EL (cell line): ENCODE measurements around the gene POLR3GL.
A peak's percentile ranks its signal among the peaks of the same experiment; 100 is the strongest.

Experiments
- DNase-seq: peaks from one replicate; pipeline ENCODE4 v3.0.0-alpha.2; 2016

Gene POLR3GL

DNA sequence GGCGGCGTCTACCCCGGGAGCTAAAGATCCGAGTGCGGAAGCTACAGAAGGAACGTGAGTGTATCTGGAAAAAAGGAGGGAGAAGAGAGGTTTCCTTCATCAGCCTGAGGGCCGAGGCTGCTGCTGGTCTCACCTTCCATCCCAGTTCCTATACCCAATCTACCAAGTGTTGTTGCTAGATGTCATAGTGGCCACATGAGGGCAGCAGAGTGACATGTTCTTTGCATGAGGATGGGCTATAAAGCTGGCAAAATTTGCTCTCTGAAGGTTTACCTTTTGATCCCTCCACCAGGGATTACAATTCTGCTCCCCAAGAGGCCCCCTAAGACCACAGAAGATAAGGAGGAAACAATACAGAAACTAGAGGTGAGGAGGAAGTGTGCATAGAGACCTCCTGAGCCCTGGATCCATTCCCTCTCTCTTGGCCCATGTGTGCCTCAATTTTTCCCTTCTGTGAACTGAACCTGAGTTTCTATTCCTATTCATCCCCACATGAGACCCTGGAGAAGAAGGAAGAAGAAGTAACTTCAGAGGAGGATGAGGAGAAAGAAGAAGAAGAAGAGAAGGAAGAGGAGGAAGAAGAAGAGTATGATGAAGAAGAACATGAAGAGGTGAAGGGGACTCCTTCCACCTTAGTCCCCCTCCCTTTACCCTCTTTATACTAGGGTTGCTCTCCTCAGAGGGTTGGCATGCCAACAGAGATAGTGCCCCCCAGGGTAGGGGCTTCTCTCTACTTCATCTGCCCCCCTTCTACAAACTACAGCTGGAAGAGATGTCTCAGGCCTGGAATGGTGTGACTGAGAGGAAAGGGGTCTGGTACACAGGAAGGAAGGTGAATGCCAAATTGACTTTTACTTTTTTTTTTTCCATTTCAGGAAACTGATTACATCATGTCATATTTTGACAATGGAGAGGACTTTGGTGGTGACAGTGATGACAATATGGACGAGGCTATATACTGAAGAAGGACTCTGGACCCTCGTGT is 13.3 kb downstream of the POLR3GL start:
- DNase-seq: peak; percentile 82

DNA sequence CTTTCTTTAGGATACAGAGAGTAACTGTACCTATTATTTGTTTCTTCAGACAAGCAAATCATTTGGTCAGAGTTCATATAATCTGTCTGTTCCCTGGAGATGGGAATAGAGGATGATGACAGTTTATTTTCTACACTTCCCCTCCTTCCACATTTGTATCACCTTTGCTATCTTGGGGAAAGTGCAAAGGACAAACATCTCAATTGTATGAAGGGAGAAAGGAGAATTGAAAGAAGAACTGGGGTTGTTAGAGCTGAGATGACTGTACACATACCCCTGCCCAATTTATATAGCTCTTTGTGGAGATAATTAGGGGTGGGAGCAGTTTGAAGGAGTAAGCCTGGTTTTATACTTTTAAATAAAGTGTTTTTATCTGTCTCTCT is 14.0 kb downstream of the POLR3GL start:
- no peak for DNase-seq

DNA sequence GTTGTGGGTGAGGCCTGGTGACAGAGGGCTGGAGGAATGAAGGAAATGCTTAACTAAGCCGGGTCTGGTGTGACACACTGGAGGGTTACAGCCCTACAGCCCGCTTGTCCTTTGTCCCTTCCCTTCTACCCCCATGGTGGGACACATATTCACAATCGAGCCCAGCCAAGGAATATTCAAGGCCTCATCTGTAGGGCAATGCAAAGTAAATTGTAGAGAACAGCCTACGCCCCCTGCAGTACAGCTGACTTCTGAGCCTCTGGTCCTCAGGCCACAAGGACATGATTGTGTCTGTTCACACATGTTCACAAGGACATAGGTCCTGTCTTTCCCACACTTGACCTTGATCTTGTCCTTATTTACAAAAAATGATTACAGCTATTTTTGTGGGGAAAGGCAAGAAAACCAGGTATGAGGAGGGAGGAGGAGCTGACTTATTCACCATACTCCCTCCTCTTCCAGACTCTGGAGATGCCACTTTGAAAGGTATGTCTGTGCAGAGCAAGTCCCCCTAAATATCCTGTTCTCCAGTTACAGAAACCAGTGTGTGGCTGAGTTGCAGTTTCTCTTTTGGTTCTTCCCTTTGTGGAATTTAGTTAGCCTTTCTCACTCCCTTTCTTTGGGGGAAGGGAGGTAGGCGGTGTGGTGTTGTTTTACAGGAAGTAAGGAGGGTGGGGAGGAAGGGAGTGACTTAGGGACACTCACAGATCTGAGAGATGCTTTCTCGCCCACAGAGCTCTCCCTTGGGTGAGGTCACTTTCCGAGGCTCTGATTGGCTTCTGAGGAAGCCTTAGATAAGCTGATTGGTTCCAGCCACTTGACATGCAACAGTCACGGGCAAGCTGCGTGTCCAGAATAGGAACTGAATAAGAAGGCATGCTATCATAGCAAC is 14.6 kb downstream of the POLR3GL start:
- DNase-seq: peak; percentile 100

DNA sequence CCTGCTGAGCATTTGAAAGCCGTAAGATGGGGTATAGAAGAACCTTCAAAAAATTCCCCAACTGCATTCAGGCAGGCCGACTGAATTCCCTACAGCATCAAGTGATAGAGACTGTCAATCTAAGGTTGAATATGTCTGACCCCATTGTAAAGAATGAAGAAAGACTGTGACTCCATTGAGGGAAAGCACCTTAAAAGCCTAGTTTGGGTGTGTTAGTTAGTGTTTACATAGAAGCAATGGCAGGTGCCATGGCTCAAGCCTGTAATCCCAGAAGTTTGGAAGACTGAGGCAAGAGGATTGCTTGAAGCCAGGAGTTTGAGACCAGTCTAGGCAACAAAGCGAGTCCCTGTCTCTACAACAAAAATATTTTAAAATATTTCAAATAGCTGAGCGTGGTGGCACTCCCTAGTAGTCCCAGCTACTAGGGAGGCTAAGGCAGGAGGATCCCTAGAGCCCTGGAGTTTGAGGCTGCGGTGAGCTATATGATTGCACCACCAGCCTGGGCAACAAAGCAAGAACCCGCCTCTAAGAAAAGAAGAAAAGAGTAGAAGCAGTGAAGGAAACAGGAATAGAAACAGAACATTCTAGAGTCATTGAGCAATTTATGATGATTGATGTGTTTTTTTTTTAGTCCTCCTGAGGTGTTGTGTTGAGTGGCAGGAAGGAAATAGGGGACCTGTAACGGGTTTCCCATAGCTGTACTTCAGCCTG is 15.4 kb downstream of the POLR3GL start:
- DNase-seq: no peak

DNA sequence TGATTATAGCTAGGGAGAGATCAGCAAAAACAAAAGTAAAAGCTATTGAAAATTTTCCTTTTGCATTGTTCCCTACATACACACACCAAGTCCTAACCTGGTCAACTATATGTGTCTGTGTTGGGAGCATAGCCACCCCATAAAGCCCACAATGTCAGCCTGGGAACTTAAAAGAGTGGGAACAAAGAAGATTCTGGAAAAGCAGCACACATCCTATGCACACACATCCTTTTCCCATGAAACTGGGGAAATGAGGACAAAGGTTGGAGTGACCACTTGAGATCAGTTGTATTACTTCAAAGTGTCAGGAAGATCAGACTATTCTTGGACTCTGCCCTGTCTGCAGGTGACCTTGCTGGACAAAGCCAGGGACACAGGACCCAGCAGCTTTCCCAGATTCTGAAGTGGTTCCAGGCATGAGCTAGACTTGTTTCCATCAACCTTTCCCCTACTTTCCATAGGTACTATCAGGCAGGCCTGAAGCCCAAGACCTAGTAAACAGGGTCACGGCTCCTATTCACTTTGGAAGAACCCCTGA is 16.0 kb downstream of the POLR3GL start:
- no peak for DNase-seq

DNA sequence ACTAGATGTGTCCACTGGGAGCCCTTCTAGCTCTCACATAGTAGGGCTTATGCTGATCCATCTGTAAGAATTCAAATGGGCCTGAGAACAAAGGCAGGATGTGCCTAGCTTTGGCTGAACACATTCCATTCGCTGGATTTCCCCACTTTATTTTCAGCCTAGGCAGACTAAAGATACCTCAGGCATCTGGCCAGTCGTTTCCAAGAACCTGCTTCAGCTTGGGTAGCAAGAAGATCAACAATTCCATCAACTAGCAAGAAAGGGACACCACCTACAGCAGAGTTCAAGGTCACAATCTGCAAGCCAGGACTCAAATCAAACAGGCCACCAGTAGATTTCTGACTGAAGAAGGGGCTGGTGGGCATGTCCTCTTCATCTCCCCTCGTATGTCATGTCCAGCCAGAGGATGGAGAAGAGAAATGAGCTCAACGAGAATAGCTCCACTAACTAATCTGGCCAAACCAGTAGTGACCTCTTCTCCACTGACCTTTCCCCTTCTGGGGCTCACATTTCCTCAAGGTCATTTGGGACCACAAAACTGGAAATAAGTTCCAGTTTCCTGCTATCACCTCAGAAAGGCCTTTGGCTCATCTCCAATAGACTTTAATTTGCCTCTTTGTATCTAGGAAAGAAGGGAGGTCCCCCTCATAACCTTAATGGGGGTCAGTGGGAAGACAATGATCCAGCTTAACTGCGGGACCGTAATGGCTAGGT is 17.7 kb downstream of the POLR3GL start:
- DNase-seq: no peak

DNA sequence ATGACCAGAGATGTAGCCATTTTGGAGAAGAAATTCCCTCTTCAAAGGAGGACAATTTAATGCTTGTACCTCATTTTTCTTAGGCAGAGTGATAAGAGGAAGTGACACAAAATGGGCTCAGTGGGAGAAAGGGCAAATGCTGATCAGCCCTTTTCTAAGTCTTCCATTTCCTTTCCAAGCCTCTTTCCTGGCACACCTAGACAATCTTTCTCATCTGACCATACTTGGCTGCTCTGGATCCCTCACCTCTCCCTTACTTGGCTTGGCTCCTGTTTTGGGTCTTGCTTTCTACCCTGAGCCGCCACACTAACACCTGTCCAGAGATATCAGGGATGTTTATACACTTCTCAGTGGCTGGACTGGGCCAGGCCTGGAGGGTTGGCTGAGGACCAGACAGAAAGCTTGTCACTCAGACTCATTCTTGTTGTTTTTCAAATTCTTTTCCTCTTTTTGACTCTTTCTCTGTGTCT is 18.8 kb downstream of the POLR3GL start:
- DNase-seq: no peak

DNA sequence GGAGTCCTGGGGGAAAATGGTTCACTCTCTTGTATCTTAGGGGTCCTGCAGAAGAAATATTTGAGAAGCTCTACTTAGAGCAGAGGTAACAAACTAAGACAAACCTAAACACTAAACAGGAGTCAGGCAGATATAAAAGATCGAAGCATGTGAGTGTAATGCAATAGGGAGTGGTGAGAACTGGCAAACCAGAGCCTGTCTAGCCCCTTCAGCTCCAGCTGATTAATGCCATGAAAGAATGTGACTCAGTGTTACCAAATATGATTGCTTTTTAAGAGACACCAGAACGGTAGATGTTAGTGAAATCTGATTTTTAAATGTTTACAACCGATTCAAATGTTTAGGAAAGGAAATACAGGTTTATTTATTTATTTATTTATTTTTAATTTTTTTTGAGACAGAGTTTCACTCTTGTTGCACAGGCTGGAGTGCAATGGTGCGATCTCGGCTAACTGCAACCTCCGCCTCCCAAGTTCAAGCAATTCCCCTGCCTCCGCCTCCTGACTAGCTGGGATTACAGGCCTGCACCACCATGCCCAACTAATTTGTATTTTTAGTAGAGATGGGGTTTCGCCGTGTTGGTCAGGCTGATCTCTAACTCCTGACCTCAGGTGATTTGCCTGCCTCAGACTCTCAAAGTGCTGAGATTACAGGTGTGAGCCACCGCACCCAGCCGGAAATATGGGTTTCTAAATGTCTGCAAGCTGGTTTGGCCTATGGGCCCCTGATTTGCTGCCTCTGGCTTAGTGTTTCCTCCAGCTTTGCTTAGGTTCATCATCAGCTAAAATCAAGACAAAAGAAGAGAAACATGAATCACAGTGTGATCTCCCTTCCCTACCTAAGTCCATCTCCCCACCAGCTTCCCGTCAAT is 19.7 kb downstream of the POLR3GL start:
- no peak for DNase-seq

DNA sequence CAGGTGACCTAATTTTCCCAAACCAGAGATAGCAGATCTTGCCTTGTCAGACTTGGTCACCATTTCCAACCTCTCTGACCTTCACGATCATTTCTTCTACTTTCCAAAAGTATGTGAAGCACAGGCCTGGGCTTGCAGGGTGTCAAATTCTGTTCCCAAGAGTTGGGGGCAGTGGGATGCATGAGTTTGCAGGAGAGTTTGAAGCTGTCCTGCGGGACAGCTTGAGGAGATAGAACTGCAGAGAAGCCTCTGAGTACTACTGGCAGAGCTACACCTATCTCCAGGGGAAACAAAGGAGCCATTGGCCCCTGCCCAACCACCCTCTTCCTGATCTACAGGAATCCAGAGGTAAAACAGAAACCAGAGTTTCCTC is 20.6 kb downstream of the POLR3GL start:
- DNase-seq: no peak

DNA sequence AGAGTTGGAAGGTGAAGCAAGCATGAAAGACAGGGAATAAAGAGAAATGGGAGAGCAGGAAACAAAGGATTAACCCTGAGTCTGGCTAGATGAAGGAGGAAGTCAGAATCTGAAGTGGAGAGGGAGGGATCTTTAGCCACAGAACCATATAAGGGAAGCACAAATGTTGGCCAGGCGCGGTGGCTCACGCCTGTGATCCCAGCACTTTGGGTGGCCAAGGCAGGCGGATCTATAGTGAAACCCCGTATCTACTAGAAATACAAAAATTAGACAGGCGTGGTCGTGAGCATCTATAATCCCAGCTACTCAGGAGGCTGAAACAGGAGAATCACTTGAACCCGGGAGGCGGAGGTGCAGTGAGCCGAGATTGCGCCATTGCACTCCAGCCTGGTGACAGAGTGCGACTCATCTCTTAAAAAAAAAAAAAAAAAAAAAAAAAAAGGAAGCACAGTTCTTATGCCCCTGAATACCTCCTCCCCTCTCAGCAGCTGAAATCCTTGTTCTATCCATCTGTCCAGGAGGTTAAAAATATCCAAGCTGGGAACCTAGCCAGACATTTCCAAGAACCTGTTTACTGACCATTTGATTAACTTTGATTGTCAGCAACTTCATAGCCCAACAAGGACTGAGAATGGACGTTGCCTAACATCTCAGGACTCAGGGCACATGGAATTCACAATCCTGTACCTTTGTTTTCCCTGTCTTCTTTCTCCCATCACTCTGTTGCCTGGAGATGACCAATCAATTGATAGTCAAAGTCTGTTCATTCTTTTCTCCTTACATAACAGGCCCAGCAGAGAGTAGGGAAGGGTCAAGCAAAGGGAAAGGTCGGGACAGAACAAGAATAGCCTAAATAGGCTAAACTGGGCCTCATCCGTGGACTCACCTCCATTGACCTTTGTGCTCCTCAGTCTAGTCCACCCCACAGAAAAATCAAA is 21.3 kb downstream of the POLR3GL start:
- peak; percentile 58 for DNase-seq

DNA sequence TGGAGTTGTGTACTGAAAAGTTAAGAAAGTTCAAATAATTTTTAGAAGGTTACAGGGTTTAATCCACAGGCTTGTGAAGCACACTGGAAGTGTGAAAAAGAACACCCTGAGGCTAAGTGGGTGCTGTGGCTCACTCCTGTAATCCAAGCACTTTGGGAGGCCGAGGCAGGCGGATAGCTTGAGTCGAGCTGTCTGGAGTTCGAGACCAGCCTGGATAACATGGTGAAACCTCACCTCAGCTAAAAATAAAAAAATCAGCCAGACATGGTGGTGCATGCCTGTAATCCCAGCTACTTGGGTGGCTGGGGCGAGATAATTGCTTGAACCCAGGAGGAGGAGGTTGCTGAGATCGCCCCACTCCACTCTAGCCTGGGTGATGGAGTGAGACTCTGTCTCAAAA is 22.1 kb downstream of the POLR3GL start:
- no peak for DNase-seq

DNA sequence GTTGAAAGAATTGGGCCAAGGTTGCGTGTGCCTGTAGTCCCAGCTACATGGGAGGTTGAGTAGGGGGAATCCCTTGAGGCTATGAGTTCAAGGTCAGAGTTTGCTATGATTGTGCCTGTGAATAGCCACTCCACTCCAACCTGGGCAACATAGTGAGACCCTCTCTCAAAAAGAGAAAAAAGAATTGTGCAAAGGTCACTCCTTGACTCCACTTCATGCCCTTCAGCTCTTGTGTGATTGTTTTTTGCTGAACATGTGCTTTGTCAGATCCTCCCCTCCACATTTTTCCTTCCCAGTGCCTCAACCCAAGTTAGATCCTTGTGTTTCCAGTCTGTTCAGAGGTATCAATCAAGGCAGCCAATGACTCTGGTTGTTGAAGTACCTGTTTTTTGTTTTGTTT is 23.4 kb downstream of the POLR3GL start:
- no peak for DNase-seq

DNA sequence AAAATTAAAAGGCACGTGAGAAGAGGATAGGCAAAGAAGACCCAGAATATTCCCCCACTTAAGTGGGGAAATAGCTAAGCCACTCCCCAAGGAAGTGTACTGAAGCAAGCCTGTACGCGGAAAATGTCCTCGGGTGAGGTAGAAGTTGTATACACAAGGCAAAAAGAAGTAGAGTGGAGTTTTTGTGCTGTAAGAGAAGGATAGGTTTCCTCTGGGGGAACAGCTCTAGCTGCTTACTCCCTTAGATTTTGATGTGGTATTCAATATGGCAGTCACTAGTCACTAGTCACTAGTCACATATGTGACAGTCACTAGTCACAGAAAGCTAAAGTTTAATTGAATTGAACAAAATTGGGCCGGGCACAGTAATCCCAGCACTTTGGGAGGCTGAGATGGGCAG is 24.3 kb downstream of the POLR3GL start:
- DNase-seq: no peak

DNA sequence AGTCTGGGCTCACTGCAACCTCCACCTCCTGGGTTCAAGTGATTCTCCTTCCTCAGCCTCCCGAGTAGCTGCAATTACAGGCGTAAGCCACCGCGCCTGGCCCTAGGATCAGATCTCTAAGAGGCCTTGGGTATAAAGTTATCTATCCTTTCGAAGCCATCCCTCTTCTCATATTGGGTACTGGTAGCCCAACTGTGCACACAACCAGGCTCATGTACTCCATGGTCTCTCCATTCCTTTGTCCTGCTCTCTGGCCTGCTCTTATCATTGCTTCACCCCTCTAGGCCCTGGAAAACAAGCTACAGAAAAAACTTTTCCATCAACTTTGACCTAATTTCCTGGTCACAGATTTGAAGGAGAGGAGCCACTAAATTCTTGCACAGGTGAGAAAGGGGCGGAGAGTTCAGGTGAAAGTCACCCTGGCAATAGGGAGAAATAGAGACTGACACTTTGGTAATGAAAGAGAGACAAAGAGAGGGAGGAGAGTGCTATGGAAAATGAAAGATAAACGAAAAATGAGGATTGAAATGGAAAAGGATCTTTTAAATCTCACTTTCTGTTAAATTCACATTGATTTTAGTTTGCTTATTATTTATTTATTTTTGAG is 25.9 kb downstream of the POLR3GL start:
- DNase-seq: no peak

DNA sequence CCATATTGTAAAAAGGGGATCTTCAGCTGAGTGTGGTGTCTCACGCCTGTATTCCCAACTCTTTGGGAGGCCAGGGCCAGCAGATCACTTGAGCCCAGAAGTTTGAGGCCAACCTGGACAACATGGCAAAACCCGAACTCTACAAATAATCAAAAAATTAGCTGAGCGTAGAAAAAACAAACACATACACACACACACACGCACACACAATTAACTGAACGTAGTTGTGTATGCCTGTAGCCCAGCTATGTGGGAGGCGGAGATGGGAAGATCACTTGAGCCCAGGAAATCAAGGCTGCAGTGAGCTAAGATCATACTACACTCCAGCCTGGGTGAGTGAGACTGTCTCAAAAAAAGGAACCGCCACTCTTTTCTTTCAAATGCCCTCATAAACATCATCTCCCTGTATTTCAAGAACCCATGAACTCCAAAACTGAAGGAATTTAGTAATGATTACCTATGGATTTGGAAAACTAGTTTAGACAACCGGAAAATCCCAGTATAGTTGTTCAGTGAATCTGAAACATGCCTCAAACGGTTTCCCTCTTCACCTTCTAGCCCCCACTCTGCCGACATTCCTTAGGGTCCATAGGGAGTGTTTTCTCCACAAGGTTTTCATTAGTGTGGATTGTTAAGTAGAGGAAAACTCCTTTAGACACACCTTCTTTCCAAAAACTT is 27.4 kb downstream of the POLR3GL start:
- no peak for DNase-seq

DNA sequence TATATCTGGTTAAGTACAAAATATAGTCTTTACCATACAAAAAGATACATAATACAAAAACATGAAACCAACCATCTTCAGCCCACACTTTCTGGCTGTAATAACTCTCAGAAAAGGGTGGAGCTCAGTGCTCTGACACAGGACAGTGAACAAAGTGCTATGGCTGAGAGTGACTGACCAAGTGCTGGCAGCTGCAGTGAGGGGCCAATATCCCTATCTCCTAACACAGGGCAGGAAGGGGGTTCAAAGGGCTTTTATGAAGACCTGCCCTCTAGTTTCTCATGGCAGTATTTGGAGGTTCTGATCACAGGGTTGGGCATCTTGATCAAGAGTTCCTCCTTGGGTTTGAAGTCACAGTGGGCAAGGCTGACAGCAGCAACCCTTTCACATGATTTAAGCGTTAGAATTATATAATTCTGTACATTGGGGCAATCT is 28.0 kb downstream of the POLR3GL start:
- no peak for DNase-seq

DNA sequence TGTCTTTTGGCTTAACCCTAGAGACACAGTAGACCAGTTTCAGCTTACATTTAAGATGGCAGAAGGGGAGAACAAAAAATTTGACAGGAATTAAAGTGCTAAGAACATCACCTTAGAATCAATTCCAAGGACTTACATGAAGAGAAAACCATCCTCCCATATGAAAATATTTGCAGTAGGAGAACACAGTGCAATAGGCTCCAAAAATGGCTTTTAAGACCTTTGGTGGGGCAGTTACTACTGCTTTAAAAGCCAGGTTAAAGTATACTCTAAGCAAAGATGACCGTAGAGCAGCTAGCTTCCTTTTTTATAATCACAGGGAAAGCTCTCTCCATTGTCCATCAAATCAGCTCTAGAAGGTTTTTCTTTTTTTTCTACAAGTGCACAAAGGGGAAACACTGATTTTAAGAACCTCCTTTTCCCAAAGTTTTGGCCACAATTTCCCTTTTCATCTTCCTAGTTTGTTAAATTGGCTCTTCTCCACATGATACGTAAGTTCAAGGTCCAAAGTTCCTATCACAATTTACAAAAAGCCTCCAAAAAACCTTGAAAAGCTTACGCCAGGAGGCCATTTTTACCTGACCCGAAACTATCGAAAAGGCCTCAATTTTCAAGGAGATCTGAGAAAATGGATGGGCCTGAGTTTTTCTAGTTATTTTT is 28.6 kb downstream of the POLR3GL start:
- DNase-seq: no peak
